DMS 273 treated with DMSO at 0.1 percent for 48 hours (cell line): Measurements from ENCODE around the gene NCAPH2.
"Not testable (repeated sequence)": the region's sequence is repeated elsewhere in the genome, so short reads cannot be mapped to it uniquely, and the experiment has no call there.

Source experiments
- DNase-seq: peaks from one replicate; lab custom pipeline; 2025; lab: John Stamatoyannopoulos, UW

NCAPH2 gene

GRCh38 chr22:50519151-50519550 is 11.1 kb downstream of the NCAPH2 start:
- DNase-seq: no peak

- not testable (repeated sequence) for DNase-seq
Measured at GRCh38 chr22:50520184-50520583, 12.2 kb downstream of the NCAPH2 start.

DNA sequence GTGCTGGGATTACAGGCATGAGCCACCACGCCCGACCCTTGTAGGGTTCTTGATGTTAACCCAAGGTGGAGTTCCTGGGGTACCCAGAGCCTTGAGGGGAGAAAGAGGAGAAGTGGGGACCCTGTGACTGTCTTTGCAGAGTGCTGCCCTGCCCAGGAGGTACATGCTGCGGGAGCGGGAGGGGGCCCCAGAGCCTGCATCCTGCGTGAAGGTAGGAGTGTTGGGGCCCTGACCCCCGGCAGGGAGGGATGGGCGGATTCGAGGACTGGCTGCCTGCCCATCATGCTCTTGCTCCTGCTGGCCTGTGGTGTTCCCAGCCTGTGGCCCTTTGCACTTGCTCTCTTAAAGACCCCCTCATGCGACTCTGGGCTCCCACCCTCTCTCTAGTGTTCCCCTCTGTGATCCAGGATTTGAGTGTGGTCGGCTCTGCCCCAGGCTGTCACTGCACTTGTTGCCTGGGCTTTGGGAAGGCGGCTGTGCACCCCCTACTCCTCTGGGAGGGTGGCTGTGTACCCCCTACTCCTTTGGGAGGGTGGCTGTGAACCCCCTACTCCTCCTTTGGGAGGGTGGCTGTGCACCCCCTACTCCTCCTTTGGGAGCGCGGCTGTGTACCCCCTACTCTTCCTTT is 12.9 kb downstream of the NCAPH2 start:
- no peak for DNase-seq

DNA sequence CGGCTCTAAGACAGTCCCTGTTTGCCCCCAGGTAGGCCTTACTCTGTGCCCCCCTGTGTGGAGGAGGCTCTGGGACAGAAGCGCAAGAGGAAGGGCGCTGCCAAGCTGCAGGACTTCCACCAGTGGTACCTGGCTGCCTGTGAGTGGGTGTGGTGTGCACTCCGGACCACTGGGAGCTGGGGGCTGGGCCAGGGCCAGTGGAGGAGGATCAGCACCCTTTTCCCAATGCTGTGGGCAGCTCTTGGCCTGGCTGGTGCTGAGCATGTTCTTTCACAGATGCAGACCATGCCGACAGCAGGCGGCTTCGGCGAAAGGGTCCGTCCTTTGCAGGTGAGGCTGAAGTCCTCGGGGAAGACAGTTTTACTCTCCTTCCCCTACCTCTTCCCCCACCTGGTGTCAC is 13.7 kb downstream of the NCAPH2 start:
- no peak for DNase-seq

GRCh38 chr22:50522208-50522805 is 14.3 kb downstream of the NCAPH2 start:
- no peak for DNase-seq

DNA sequence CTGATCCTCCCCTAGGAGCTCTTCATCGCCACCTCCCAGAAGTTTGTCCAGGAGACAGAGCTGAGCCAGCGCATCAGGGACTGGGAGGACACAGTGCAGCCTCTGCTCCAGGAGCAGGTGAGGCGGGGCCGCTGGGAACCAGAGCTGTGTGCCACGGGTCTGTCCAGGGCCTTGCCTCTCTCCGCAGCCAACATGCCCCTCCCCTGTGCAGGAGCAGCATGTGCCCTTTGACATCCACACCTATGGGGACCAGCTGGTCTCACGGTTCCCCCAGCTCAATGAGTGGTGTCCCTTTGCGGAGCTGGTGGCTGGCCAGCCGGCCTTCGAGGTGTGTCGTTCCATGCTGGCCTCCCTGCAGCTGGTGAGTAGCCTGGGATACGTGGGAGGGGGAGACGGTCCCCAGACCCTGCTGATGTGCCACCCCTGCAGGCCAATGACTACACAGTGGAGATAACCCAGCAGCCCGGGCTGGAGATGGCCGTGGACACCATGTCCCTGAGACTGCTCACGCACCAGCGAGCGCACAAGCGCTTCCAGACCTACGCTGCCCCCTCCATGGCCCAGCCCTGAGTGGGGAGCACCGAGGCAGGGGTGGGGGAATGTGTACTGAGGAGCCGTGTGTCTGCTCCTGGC is 14.9 kb downstream of the NCAPH2 start:
- DNase-seq: no peak

GRCh38 chr22:50523458-50523805 is 15.4 kb downstream of the NCAPH2 start:
- DNase-seq: no peak

DNA sequence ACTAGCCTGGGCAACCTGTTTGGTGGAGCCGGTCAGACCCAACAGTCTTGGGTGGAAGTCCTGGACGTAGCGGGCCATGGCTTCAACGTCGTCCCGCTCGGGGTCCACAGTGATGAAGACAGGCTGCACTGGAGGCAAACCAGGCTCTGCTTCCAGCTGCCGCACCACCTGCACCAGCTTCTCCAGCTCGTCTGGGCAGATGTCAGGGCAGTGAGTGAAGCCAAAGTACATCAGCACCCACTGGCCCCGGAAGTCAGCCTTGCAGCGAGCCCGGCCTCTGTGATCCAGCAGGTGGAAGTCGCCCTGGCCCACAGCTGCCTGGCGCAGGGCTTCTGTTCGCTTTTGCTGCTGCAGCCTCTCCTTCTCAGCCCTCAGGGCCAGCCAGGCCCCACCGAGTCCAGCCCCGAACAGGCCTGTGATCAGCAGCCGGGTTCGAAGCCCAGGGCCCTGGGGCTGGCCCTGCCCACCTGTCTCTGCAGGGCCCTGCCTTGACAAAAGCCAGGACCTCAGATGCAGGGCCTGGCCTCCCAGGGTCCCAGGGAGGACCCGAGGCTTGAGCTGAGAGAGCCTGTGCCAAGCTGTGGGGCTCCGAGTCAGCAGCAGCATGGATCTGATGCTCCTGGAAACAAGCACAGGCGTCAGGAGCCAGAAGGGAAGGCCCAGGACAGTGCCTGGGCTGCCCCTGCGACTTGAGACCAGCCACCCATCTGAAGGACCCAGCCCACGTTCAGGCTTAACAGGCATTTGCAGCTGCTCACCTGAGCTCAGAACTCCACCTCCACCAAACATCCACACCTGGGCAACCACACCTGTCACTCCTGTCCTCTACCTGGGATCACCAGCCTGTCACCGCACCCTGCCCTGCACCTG is 16.0 kb downstream of the NCAPH2 start:
- DNase-seq: no peak

DNA sequence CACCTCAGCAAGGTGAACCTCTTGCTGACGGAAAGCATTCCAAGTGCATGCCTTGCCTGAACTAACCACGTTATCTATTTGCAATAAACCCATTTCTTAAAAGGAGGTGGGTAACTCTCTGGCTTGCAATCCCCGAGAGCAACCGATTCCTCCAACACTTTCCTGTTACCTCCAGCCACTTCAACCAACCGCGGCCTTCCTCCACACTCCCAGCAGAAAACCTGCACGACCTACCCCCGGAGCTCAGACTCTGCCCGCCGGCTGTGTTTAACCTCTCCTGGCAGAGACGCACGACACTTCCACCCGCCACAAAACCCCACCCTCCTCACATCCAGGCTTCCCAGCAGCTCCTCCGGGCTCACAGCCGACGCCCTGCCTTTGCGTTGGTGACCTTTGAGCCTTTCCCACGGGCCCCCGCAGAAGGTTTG is 16.7 kb downstream of the NCAPH2 start:
- no peak for DNase-seq

DNA sequence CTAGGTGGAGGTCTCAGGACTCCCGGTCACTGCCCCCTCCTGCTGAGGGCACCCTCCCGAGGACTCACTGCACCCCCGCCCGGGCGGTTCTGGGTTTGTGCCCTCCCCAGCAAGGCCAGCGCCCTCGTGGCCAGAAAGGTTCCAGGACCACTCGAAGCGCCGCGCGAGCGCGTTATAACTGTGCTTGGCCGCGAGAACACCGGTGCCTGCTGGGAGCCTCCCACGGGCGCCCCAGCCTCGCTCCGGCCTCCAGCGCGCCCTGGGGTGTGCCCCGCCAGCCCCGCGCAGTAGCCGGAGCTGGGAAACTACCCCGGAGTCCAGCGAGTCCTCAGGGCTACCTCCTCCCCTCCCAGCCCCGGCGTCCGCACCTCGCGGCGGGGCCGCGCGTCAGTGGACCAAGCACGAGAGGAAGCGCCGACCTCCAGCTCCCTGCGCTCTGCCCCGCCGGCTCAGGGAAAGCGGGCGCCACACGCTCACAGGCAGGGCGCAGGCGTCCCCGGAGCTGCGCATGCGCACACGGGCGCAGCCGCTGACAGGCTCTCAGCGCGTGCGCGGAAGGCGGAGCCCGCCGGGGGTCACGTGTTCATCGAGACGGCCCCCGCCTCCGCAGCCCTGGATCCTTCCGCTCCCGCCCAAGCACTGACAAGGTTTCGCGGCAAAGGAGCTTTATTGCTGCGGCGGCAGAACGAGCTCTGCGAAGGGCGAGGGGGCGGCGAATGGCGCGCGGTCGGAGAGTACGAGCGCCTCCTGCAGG is 17.3 kb downstream of the NCAPH2 start, which contains the start of gene SCO2:
TSS of gene SCO2 (minus strand) at position 495 of the 754 bp plus-strand sequence. CDS start 1,187 bp downstream, outside the sequence.
- peak; percentile 83 for DNase-seq

GRCh38 chr22:50525858-50526107 is 17.8 kb downstream of the NCAPH2 start:
- DNase-seq: no peak

- peak; percentile 33 for DNase-seq
Measured at GRCh38 chr22:50526108-50526833, 18.2 kb downstream of the NCAPH2 start.

DNA sequence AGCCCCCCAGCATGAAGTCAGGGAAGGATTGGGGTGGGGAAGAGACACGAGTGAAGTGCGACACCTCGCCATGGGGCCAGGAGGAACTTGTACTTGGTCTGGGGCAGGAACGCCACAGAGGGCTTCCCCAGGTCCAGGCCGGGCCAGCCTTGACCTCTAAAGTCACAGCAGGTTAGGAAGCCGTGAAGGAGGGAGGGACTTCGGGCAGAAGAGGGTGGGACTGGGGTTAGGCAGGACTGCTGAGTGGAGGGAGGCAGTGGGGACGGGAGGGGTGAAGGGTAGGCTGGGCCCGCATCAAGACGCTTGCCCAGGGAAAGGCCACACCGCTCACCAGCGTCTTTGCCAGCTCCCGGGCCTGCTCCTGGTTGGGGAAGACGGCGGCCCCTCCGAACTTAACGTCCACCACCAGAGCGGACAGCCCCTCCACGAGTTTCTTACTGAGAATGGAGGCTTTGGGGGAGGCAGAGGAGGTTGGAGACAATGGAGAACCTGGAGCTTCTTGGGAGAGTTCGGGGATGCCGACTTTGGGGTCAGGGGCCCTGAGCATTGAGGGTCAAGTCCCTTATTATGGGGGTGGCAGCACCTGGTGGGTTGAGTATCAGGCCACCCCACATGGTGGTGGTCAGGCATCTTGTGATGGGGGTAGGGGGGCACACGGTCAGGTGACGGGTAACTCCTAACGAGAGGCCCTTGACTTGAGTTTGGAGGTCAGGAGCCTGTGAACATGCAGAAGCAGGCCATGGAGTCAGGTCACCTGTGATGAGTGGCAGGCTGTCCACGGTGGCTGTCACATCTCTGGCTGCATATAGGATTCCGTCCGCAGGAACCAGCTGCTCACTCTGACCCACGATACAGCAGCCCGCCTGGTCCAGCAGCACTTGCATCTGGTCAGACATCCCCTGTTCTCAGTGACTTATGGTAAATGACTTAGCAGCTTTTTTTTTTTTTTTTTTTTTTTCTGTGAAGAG is 19.1 kb downstream of the NCAPH2 start:
- no peak for DNase-seq

DNA sequence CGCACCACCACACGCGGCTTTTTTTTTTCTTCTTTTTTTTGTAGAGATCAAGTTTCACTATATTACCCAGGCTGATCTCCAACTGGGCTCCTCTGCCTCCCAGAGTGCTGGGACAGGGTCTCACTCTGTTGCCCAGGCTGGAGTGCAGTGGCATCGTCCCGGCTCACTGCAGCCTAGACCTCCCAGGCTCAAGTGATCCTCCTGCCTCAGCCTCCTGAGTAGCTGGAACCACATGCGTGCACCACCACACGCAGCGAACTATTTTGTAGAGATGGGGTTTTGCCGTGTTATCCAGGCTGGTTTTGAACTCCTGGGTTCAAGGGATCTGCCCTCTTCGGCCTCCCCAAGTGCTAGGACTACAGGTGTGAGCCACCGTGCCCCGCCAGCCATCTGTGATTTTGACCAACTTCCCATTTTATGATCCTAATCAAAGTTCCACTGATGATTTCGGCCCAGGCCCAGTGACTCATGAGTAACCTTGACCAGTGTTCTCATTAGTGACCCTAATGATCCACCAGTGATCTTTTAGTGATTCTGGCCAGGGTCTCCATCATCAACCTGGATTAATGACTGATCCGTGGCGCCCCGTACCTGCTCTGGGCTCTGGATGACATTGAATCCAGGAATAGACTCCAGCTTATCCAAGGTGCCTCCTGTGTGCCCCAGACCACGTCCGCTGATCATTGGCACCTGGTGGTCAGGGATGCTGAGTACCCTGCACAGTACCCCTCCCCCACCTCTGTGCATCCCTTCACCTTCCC is 20.1 kb downstream of the NCAPH2 start:
- DNase-seq: no peak

GRCh38 chr22:50528682-50529415 is 20.8 kb downstream of the NCAPH2 start:
- no peak for DNase-seq

DNA sequence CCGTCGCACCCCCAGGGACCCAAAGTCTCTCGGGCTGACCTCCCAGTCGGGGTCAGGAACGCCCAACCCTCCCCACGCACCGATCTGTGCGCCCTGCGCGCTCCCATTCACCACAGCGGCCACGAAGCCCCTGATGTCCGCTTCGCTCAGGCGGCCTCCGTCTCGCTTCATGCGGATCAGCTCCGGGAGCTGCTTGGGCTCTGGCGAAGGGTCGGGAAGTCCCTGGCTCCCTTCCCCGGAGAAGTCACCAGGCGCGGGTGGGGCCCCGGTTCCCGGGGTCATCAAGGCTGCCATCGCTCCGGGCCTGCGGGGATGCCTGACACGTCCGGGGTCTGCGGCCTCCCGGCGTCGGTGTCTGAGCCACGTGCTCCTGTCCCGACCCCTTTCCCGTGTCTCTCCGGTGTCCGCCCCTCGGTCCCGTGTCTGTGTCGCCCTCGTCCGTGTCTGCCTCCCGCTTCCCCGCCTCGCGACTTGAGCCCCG is 21.4 kb downstream of the NCAPH2 start:
- DNase-seq: no peak

DNA sequence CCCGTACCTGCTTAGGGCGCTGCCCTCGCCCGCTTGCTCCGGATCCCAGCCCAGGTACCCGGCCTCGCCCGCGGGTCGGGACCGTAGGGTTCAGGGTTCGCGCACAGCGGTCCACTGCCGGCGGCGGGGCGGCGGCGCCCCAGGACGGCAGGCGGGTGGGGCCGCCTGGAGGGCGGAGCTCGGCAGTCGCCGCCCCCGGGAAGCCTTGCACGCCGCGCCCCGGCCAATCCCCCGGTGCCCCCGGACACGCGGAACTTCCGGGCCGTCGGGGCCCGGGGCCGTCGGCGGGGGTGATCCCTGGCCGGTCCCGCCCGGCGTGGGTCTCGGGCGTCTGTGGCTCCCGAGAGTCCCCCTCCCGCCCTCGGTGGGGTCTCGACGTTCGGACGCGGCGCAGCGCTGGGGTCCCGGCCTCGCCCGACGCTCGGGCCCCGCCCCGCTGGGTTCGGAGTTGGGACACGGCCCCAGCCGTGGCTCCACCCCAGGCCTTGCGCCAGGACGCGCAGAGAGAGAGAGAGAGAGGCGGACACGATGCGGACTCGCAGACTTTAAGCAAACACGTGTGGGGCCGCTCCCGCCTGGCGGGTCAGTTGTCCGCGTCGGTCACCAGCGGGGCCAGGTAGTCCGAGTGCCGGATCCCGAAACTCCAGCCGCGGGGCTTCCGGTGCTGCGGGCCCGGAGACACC is 22.0 kb downstream of the NCAPH2 start, which contains the start of gene TYMP:
TSS of gene TYMP (minus strand) at position 116 of the 683 bp plus-strand sequence. CDS start 303 bp downstream, outside the sequence.
- DNase-seq: no peak

- no peak for DNase-seq
Measured at GRCh38 chr22:50530580-50530876, 22.5 kb downstream of the NCAPH2 start.
